SW 1271 (cell line): Measurements from ENCODE around the gene CRKL.

Source experiments
- DNase-seq, 2 experiments: peaks; one replicate each; lab custom pipeline; 2025; lab: John Stamatoyannopoulos, UW

CRKL gene

GRCh38 chr22:20951932-20952380 lies 34.7 kb downstream of the CRKL start:
- DNase-seq, result no peak

- DNase-seq, result no peak
Observed at GRCh38 chr22:20952544-20953341, 35.5 kb downstream of the CRKL start.

- no peak for DNase-seq
Observed at GRCh38 chr22:20953342-20953608, 36.1 kb downstream of the CRKL start.

- DNase-seq, result no peak
Observed at GRCh38 chr22:20953668-20954500, 36.7 kb downstream of the CRKL start.

GRCh38 chr22:20955548-20955947 lies 38.3 kb downstream of the CRKL start:
- no peak for DNase-seq

GRCh38 chr22:20956258-20957101 lies 39.3 kb downstream of the CRKL start:
- no peak for DNase-seq

- DNase-seq, result no peak
Observed at GRCh38 chr22:20957102-20957682, 40.0 kb downstream of the CRKL start.

- DNase-seq, result peak in 1 of 2 experiments; percentile 33
Observed at GRCh38 chr22:20957683-20958431, 40.6 kb downstream of the CRKL start.

- DNase-seq, result no peak
Observed at GRCh38 chr22:20959578-20960461, 42.6 kb downstream of the CRKL start.

GRCh38 chr22:20960609-20961008 lies 43.4 kb downstream of the CRKL start:
- DNase-seq, result no peak

- DNase-seq, result no peak
Observed at GRCh38 chr22:20962491-20962945, 45.3 kb downstream of the CRKL start.

GRCh38 chr22:20963201-20964052 lies 46.2 kb downstream of the CRKL start:
- DNase-seq, result no peak

GRCh38 chr22:20964090-20964798 lies 47.0 kb downstream of the CRKL start:
- DNase-seq, result no peak

GRCh38 chr22:20964799-20965103 lies 47.5 kb downstream of the CRKL start:
- no peak for DNase-seq

GRCh38 chr22:20965104-20965887 lies 48.1 kb downstream of the CRKL start:
- no peak for DNase-seq

- no peak for DNase-seq
Observed at GRCh38 chr22:20965888-20966855, 49.0 kb downstream of the CRKL start.
